LNCaP clone FGC (cell line): ENCODE results near the gene MALRD1.

Experiments used
- DNase-seq: peaks from one replicate; pipeline ENCODE4 v3.0.0-alpha.2; 2011; ENCODE audit warnings: low read depth
- H3K4me3 ChIP-seq: 2 replicates; pipeline ENCODE4 v1.5.1; 2011; ENCODE audit warnings: mild to moderate bottlenecking, low read depth, low read length, control low read depth
- CTCF ChIP-seq: IDR thresholded peaks from 2 replicates; pipeline ENCODE4 v1.5.1; 2012; ENCODE audit warnings: mild to moderate bottlenecking; ENCODE audit not compliant: control insufficient read depth, insufficient read depth; ENCODE audit errors: extremely low read depth

MALRD1 gene

GRCh38 chr10:19701427-19702052 is 652.9 kb downstream of the MALRD1 start:
- no peak for TF ChIP-seq CTCF
- DNase-seq: no peak
- H3K4me3 ChIP-seq: no peak overlapping the region

GRCh38 chr10:19702215-19702614 is 653.6 kb downstream of the MALRD1 start:
- no peak overlapping the region for H3K4me3 ChIP-seq
- no peak for DNase-seq
- no peak for TF ChIP-seq CTCF

GRCh38 chr10:19704544-19704943 is 655.9 kb downstream of the MALRD1 start:
- DNase-seq: no peak

GRCh38 chr10:19705250-19705649 is 656.6 kb downstream of the MALRD1 start:
- no peak for DNase-seq
- no peak overlapping the region for H3K4me3 ChIP-seq
- TF ChIP-seq CTCF: no peak

More at GRCh38 chr10:19704544-19704943, 655.9 kb downstream of the MALRD1 start:
- no peak overlapping the region for H3K4me3 ChIP-seq
- TF ChIP-seq CTCF: no peak

GRCh38 chr10:19706904-19707303 is 658.3 kb downstream of the MALRD1 start:
- TF ChIP-seq CTCF: no peak
- H3K4me3 ChIP-seq: no peak overlapping the region
- no peak for DNase-seq

GRCh38 chr10:19707376-19707775 is 658.8 kb downstream of the MALRD1 start:
- no peak overlapping the region for H3K4me3 ChIP-seq
- TF ChIP-seq CTCF: no peak
- DNase-seq: no peak

GRCh38 chr10:19708031-19708430 is 659.4 kb downstream of the MALRD1 start:
- H3K4me3 ChIP-seq: no peak overlapping the region
- DNase-seq: no peak
- no peak for TF ChIP-seq CTCF
